Heart left ventricle (tissue), 16 donors: ENCODE data around the gene FAM53A. TPM values are rescaled to one million over a fixed set of nuclear protein-coding genes. Genes with fewer than 3 reads are reported as not detected.
A peak's percentile ranks its signal among the peaks of the same experiment; 100 is the strongest.

ENCODE experiments used
- ATAC-seq, 4 donors: fragments of 200-7000 bp; cut with Tn5 transposase; one replicate each; pipeline ENCODE4 v1.9.1; 2020 to 2022; ENCODE audit warnings: moderate library complexity in 4 of 4, mild to moderate bottlenecking in 3 of 4, moderate number of reproducible peaks in 1 of 4
- DNase-seq, 5 donors: peaks; one replicate each; pipeline ENCODE4 v3.0.0-alpha.2; 2020
- H3K27ac ChIP-seq, 12 donors: fragments of 200-600 bp; sonication (generic) in 4 of 12; one replicate each; pipeline versions ENCODE4 v1.5.0 to v1.8.0; 2016 to 2022; ENCODE audit warnings: mild to moderate bottlenecking in 2 of 12
- H3K27me3 ChIP-seq, 9 donors: fragments of 200-600 bp; sonication (generic) in 2 of 9; one replicate each; pipeline versions ENCODE4 v1.5.1 to v1.8.0; 2016 to 2022; ENCODE audit warnings: mild to moderate bottlenecking in 3 of 9
- H3K36me3 ChIP-seq, 9 donors: fragments of 200-600 bp; sonication (generic) in 2 of 9; one replicate each; pipeline versions ENCODE4 v1.5.0 to v1.8.0; 2018 to 2022; ENCODE audit warnings: mild to moderate bottlenecking in 2 of 9
- H3K4me1 ChIP-seq, 12 donors: fragments of 200-600 bp; sonication (generic) in 4 of 12; one replicate each; pipeline versions ENCODE4 v1.5.0 to v1.8.0; 2016 to 2022; ENCODE audit warnings: mild to moderate bottlenecking in 3 of 12
- H3K4me3 ChIP-seq, 12 donors: fragments of 200-600 bp; sonication (generic) in 4 of 12; one replicate each; pipeline versions ENCODE4 v1.5.0 to v1.8.0; 2017 to 2022; ENCODE audit warnings: mild to moderate bottlenecking in 9 of 12, moderate library complexity in 4 of 12
- H3K9me3 ChIP-seq, 12 donors: fragments of 200-600 bp; sonication (generic) in 4 of 12; one replicate each; pipeline versions ENCODE4 v1.5.0 to v1.8.0; 2016 to 2022; ENCODE audit warnings: mild to moderate bottlenecking in 1 of 12
- CTCF ChIP-seq, 12 donors: fragments of 200-600 bp; sonication (generic) in 4 of 12; IDR thresholded peaks; one replicate each; pipeline versions ENCODE4 v1.5.0 to v1.8.0; 2018 to 2022; ENCODE audit warnings: antibody characterized with exemption in 12 of 12, mild to moderate bottlenecking in 5 of 12
- POLR2A ChIP-seq, 2 donors: fragments of 450-650 bp; IDR thresholded peaks; one replicate each; pipeline ENCODE4 v1.6.1; 2017; ENCODE audit warnings: antibody characterized with exemption in 2 of 2, mild to moderate bottlenecking in 2 of 2, moderate library complexity in 2 of 2
- WGBS, 4 donors: extraction: QIAGEN DNeasy Blood & Tissue Kit in 2 of 4; methylation state at CpG; one replicate each; pipeline versions ENCODE4 v1.1.5 to v1.1.7; 2013 to 2018; 5-methylcytosine and 5-hydroxymethylcytosine counted together
- intact Hi-C, 10 donors: fragments of 100-400 bp; cut with DNase I; formaldehyde crosslinking; loops; one replicate each; pipeline versions ENCODE4 v1.11.1 to v1.14.2; 2022
- polyA plus RNA-seq, 2 donors: library from polyadenylated mRNA; stranded (reverse); fragments of 200-250 nt; gene quantifications; one replicate each; pipeline ENCODE4 v1.2.3, GENCODE V29; 2013
- total RNA-seq, 9 donors: library from RNA; depleted of rRNA in 2 of 9; stranded (reverse); fragments of >200 nt in 2 of 9; fragmentation: NEBNext Ultra II Directional in 3 of 9; extraction: Animal tissue kit (Norgen Biotek cat#: 25700) in 3 of 9; gene quantifications; one replicate each; pipeline versions ENCODE4 v1.1.0 to v1.2.4, GENCODE V29; 2016 to 2023
- donor health status: ischemic (EF 13 %, LVEDD 7.1; RV severe dilation, severe dysfunction).
- donor health status: healthy with polysubstance abuse.
- donor health status: DM: no; HTN: yes; CAD: no.
- donor health status: DM: no; HTN: no; CAD: no.
- donor health status: ischemic (EF 25% LVEDD 6.9; RV normal size, moderate dysfunction).
- donor health status: ischemic (EF 25% LVEDD 5.7; RV mildly dilated, moderate dysfunction).
- donor health status: healthy.
- donor health status: DM: yes; HTN: yes; CAD: no.
- donor health status: ischemic (EF 35%, LVEDD 5.7; RV mildly dilated, moderate dysfunction).
- donor health status: nonischemic (EF 11% LVEDD 7.7; RV severe dilation, severe dysfunction).
- donor health status: DM: yes; HTN: yes; CAD: no.
- donor health status: PGD.
- donor health status: ischemic (EF 29% LVEDD 5.4; RV normal size, mild dysfunction).
- donor health status: nonischemic (EF 23%, LVEDD 6.1; RV moderate dilation, normal function).

The FAM53A gene
- total and polyA plus RNA-seq, 11 donors: 0.42 to 2.3 (median 0.99) TPM

- 77 to 88% (median 84%) methylated on average over 27 to 29 of the region's 29 CpGs for WGBS, 4 donors
- intact Hi-C loops: loop anchor here in 1 of 10 donors (5.0 kb wide), 1 partner anchor 45 kb away; no protein-coding TSS in a partner anchor
- H3K27ac ChIP-seq: no peak overlapping the region
- TF ChIP-seq POLR2A (IDR thresholded peaks at IDR 0.05): no peak
- no peaks in the 10 kb centered on the region for H3K27me3 ChIP-seq
- H3K4me1 ChIP-seq: peaks cover 0 to 3% (median 0%) of the 10 kb centered on the region in 12 donors
- peak in 1 of 4 donors; percentile 21 for ATAC-seq
- DNase-seq: peak in 2 of 5 donors; percentile 20 to 25
- no peak overlapping the region for H3K4me3 ChIP-seq
- H3K9me3 ChIP-seq: peaks cover 0 to 2% (median 0%) of the 10 kb centered on the region in 12 donors
- H3K36me3 ChIP-seq: no peaks in the 10 kb centered on the region
These were observed 71.6 kb downstream of the FAM53A start for GRCh38 chr4:1612278-1613098.

GRCh38 chr4:1611501-1611870, 72.6 kb downstream of the FAM53A start:
- intact Hi-C loops: loop anchor here in 1 of 10 donors (5.0 kb wide), 1 partner anchor 46 kb away; no protein-coding TSS in a partner anchor
- Histone ChIP-seq H3K27me3 (no peaks in the 10 kb centered on the region), H3K4me3 (no peak overlapping the region), H3K36me3 (no peaks in the 10 kb centered on the region), H3K9me3 (no peaks in the 10 kb centered on the region), H3K4me1 (peaks cover 0 to 3% (median 0%) of the 10 kb centered on the region in 12 donors), H3K27ac (no peak overlapping the region)
- WGBS, 4 donors: 70 to 84% (median 77%) methylated on average over 2 to 9 of the region's 9 CpGs
- TF ChIP-seq POLR2A (IDR thresholded peaks at IDR 0.05) (no peak), CTCF (IDR thresholded peaks at IDR 0.05) (no peak)
- peak in 2 of 5 donors; percentile 18 to 27 for DNase-seq
- ATAC-seq: no peak

GRCh38 chr4:1610791-1611500, 73.2 kb downstream of the FAM53A start:
- WGBS, 4 donors: 81 to 82% (median 81%) methylated on average over 9 to 21 of the region's 21 CpGs
- Histone ChIP-seq H3K36me3 (no peaks in the 10 kb centered on the region), H3K9me3 (no peaks in the 10 kb centered on the region), H3K27ac (no peak overlapping the region), H3K4me3 (no peak overlapping the region), H3K27me3 (no peaks in the 10 kb centered on the region), H3K4me1 (peaks cover 0 to 2% (median 0%) of the 10 kb centered on the region in 12 donors)
- ATAC-seq (no peak), DNase-seq (peak in 2 of 5 donors; percentile 24 to 47)
- intact Hi-C loops: loop anchor here in 1 of 10 donors (5.0 kb wide), 1 partner anchor 46 kb away; no protein-coding TSS in a partner anchor
- TF ChIP-seq CTCF (IDR thresholded peaks at IDR 0.05) (no peak), POLR2A (IDR thresholded peaks at IDR 0.05) (no peak)

- no peak for TF ChIP-seq CTCF (IDR thresholded peaks at IDR 0.05)
- no peak for TF ChIP-seq POLR2A (IDR thresholded peaks at IDR 0.05)
- intact Hi-C loops: loop anchor here in 1 of 10 donors (5.0 kb wide), 1 partner anchor 47 kb away; no protein-coding TSS in a partner anchor
- Histone ChIP-seq H3K27ac (no peak overlapping the region), H3K27me3 (peaks cover 0 to 2% (median 0%) of the 10 kb centered on the region in 9 donors), H3K36me3 (no peaks in the 10 kb centered on the region), H3K9me3 (no peaks in the 10 kb centered on the region), H3K4me3 (no peak overlapping the region), H3K4me1 (no peaks in the 10 kb centered on the region)
- DNase-seq: peak in 3 of 5 donors; percentile 18 to 47 (median 18)
- no peak for ATAC-seq
- WGBS, 4 donors: 90 to 94% (median 93%) methylated on average over 17 to 27 of the region's 27 CpGs
These were observed 74.0 kb downstream of the FAM53A start for GRCh38 chr4:1609901-1610790.
